Raji (cell line): ENCODE measurements around the gene DGKB.

Source experiments
- POLR2A ChIP-seq: IDR thresholded peaks from 2 replicates; pipeline ENCODE4 v1.6.1; 2011; ENCODE audit warnings: low read depth, low read length, control low read depth; ENCODE audit not compliant: insufficient read depth

DGKB gene

GRCh38 chr7:14888962-14889361, 13.6 kb downstream of the DGKB start:
- no peak for TF ChIP-seq POLR2A

DNA sequence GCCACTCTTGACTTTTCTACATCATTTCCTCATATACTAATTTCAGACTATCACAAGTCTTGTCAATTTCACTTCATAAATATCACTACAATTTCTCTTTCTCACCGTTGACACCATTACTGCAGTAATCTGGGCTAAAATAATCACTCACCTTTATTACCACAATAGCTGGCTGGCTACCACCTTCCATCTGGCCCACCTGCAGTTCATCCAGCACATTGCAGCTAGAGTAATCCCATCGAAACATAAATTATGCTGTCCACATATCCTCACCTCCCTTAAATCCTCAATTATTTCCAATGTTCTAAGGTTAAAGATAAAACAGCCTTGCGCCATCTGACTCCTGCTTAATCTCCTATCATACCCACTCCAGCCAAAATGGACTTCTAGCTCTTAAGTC, 16.0 kb downstream of the DGKB start:
- TF ChIP-seq POLR2A, result no peak

GRCh38 chr7:14875941-14876587, 26.5 kb downstream of the DGKB start:
- no peak for TF ChIP-seq POLR2A

GRCh38 chr7:14871880-14872279, 30.7 kb downstream of the DGKB start:
- no peak for TF ChIP-seq POLR2A

GRCh38 chr7:14870394-14870793, 32.2 kb downstream of the DGKB start:
- no peak for TF ChIP-seq POLR2A

GRCh38 chr7:14868937-14869336, 33.6 kb downstream of the DGKB start:
- no peak for TF ChIP-seq POLR2A

DNA sequence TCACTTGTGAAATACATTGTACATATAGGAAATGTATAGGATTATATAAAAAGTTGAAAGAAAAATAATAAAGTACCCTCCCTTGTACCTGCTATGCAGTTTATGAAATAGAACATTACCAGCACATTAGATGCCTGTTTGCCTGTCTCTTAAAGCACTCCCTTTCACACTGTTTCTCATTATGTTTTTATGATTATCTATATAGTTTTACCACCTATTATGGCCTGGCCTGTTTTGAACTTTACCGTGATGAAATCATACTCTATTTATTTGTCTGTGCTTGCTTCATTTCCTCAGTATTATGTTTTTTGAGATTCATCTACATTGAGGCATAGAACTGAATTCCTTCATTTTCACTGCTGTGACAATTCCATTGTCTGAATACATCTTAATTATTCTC, 41.1 kb downstream of the DGKB start:
- no peak for TF ChIP-seq POLR2A

GRCh38 chr7:14859267-14859666, 43.3 kb downstream of the DGKB start:
- no peak for TF ChIP-seq POLR2A

GRCh38 chr7:14858866-14859265, 43.7 kb downstream of the DGKB start:
- TF ChIP-seq POLR2A, result no peak

- TF ChIP-seq POLR2A, result no peak
Observed at GRCh38 chr7:14858410-14858809, 44.1 kb downstream of the DGKB start.

GRCh38 chr7:14855033-14855794, 47.3 kb downstream of the DGKB start:
- TF ChIP-seq POLR2A, result no peak

GRCh38 chr7:14854471-14854870, 48.1 kb downstream of the DGKB start:
- no peak for TF ChIP-seq POLR2A

- TF ChIP-seq POLR2A, result no peak
Observed at GRCh38 chr7:14851610-14852009, 50.9 kb downstream of the DGKB start.

DNA sequence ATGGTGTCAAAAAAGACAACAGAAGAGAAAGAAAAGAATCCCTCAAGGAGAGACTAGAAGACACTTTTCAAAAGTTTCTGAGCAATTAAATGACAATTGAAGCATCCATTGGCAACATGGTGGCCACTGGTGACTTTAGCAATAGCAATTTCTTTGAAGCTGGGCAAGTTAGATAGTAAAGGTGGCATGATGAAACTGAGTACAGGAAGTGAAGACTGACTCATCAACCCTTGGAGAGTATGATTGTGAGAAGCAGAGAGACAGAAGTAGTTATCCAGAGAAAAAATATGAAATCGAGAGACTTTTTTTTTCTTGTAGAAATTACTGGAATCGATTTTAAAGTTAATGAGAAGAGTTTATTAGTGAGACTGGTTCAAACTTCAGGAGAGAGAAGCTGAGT, 52.5 kb downstream of the DGKB start:
- no peak for TF ChIP-seq POLR2A

GRCh38 chr7:14846405-14846804, 56.1 kb downstream of the DGKB start:
- TF ChIP-seq POLR2A, result no peak

DNA sequence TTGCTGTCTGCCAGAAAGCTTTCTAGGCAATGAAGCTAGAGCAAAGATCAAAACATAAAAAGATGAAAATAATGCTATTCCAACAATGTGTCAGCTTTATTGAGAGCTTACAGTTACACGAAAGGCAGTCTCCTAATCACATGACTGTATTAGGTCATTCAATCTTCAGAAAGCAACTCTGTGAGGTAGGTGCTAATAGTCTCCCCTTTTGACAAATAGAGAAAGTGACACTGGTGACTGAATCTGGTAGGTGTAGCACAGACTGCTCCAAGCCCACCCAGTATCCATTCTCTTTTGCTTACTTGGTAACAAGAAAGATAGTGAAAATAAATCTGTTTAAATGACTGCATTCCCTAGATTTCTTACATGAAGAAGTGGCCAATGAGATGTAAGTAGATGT, 58.8 kb downstream of the DGKB start:
- TF ChIP-seq POLR2A, result no peak

DNA sequence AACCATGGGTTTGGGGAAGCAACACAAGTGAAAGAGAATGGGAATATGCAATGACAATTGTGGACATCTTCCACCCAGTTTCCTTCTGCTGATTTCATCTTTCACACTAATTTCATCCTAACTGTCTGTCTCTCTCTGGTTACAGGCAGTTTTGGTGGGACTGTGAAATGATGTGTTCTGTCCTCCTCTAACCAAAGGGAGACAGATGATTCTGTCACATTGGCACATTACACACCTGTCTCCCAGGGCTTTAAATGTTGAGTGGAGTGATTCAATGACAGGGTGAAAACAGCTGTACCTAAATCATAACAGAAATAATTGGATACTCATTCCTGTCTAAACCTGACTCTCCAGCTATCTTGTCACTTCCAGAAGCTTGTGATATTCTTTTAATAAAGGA, 60.0 kb downstream of the DGKB start:
- no peak for TF ChIP-seq POLR2A
